Suprapubic skin (tissue), 4 donors: ENCODE measurements around the gene FAM89A.

ENCODE experiments used
- EP300 ChIP-seq: sonication (generic); formaldehyde crosslinking; IDR thresholded peaks from one replicate; pipeline ENCODE4 v1.6.1; 2017; ENCODE audit warnings: antibody characterized with exemption
- POLR2AphosphoS5 ChIP-seq, 3 donors: sonication (generic); formaldehyde crosslinking; IDR thresholded peaks; one replicate each; pipeline ENCODE4 v1.6.1; 2017; ENCODE audit warnings: antibody characterized with exemption in 3 of 3
- TF ChIP-seq, protein P1 (sequence below), 2 donors: fragments of 200-600 bp in 1 of 2; fragments of 450-650 bp in 1 of 2; sonication (generic) in 1 of 2; IDR thresholded peaks; one replicate each; pipeline ENCODE4 v1.5.1; 2016 to 2019; ENCODE audit warnings: antibody characterized with exemption in 2 of 2, mild to moderate bottlenecking in 1 of 2, moderate library complexity in 1 of 2

DNA sequence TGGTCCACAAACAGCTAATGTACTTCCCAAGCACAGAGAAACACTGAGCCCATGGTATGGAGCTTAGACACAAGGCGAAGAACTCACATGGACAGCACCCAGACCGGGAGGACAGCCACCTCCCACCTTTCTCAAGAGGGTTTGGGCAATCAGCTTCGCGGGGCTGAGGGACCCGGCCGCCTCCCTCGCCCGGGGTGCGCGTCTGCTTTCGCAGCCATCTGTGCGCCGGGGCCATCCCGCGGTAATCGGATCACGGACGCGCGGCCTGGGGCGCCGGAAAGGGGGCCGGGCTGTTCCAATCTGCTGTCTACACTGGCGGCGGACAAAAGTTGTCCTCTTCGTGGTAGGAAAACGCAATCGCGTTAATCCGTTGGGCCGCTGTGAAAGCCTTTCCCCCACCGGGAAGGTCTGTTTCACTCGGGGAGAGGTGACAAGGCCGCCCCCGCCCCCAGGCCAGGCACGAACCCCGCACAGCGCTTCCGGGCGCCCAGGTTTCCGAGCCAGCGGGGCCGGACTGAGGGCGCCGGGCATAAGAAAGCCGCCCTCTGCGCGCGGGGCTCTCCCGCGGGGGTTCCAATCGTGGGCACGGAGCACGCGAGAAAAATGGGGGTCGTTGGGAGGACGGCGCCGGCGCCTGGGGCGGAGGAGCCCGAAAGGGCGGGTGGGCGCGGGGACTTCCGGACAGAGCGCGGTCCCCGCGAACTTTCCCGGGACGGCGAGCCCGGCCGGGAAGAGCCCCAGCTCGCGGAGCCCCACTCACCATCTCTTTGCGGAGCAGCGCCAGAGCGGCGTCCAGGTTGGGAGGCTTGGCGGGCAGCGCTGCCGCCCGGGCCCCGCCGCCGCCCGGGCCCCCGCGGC, 664 bp downstream of the FAM89A start:
- TF ChIP-seq, protein P1, sequence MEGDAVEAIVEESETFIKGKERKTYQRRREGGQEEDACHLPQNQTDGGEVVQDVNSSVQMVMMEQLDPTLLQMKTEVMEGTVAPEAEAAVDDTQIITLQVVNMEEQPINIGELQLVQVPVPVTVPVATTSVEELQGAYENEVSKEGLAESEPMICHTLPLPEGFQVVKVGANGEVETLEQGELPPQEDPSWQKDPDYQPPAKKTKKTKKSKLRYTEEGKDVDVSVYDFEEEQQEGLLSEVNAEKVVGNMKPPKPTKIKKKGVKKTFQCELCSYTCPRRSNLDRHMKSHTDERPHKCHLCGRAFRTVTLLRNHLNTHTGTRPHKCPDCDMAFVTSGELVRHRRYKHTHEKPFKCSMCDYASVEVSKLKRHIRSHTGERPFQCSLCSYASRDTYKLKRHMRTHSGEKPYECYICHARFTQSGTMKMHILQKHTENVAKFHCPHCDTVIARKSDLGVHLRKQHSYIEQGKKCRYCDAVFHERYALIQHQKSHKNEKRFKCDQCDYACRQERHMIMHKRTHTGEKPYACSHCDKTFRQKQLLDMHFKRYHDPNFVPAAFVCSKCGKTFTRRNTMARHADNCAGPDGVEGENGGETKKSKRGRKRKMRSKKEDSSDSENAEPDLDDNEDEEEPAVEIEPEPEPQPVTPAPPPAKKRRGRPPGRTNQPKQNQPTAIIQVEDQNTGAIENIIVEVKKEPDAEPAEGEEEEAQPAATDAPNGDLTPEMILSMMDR (IDR thresholded peaks at IDR 0.05) = no peak
- TF ChIP-seq POLR2AphosphoS5 (IDR thresholded peaks at IDR 0.05) (no peak), EP300 (no peak)
